ENCODE data around the gene PPP1R10.

DNA sequence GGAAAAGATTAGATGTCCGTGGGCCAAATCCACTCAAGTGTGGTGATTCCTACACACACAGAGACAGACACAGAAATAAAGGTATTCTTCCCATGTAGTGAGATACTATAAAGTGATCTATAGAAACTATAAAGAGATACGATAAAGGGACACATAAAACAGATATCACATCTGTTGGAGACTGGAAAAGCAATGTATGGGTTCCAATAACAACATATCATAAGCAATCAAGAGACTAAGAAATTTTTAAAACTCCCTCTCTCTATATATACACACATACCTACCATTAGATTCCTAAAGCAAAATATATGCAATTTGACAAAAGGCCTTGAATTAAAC, 5.2 kb downstream of the PPP1R10 start:
- TF ChIP-seq, protein P1, sequence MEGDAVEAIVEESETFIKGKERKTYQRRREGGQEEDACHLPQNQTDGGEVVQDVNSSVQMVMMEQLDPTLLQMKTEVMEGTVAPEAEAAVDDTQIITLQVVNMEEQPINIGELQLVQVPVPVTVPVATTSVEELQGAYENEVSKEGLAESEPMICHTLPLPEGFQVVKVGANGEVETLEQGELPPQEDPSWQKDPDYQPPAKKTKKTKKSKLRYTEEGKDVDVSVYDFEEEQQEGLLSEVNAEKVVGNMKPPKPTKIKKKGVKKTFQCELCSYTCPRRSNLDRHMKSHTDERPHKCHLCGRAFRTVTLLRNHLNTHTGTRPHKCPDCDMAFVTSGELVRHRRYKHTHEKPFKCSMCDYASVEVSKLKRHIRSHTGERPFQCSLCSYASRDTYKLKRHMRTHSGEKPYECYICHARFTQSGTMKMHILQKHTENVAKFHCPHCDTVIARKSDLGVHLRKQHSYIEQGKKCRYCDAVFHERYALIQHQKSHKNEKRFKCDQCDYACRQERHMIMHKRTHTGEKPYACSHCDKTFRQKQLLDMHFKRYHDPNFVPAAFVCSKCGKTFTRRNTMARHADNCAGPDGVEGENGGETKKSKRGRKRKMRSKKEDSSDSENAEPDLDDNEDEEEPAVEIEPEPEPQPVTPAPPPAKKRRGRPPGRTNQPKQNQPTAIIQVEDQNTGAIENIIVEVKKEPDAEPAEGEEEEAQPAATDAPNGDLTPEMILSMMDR (IDR thresholded peaks at IDR 0.05) = no peak
- TF ChIP-seq POLR2A (IDR thresholded peaks at IDR 0.05) (no peak), POLR2AphosphoS5 (IDR thresholded peaks at IDR 0.05; ENCODE audit: insufficient read depth in 1 of 2, low read depth in 1 of 2) (no peak)

Data from vagina (tissue), 2 donors.